HG02642 (cell line): ENCODE results near the gene ARHGAP22.

ENCODE experiments used
- ATAC-seq: cut with Tn5 transposase; IDR thresholded peaks from one replicate; pipeline ENCODE4 v1.9.1; 2021; ENCODE audit warnings: mild to moderate bottlenecking; ENCODE audit not compliant: unreplicated experiment, poor library complexity

Gene ARHGAP22

GRCh38 chr10:48490571-48490940 lies 114.3 kb downstream of the ARHGAP22 start:
- ATAC-seq = no peak

GRCh38 chr10:48489099-48489498 lies 115.8 kb downstream of the ARHGAP22 start:
- ATAC-seq = no peak

GRCh38 chr10:48487244-48487643 lies 117.6 kb downstream of the ARHGAP22 start:
- no peak for ATAC-seq

GRCh38 chr10:48485711-48486110 lies 119.2 kb downstream of the ARHGAP22 start:
- ATAC-seq = no peak

GRCh38 chr10:48484911-48485310 lies 120.0 kb downstream of the ARHGAP22 start:
- no peak for ATAC-seq

- ATAC-seq = no peak
Measured at GRCh38 chr10:48482207-48482606, 122.7 kb downstream of the ARHGAP22 start.

GRCh38 chr10:48481385-48481784 lies 123.5 kb downstream of the ARHGAP22 start:
- no peak for ATAC-seq

GRCh38 chr10:48480397-48481374 lies 124.2 kb downstream of the ARHGAP22 start:
- ATAC-seq = no peak

GRCh38 chr10:48478980-48479811 lies 125.7 kb downstream of the ARHGAP22 start:
- no peak for ATAC-seq

GRCh38 chr10:48478469-48478868 lies 126.4 kb downstream of the ARHGAP22 start:
- no peak for ATAC-seq

- ATAC-seq = no peak
Measured at GRCh38 chr10:48477616-48478015, 127.3 kb downstream of the ARHGAP22 start.

GRCh38 chr10:48477141-48477540 lies 127.7 kb downstream of the ARHGAP22 start:
- ATAC-seq = no peak

GRCh38 chr10:48476279-48476982 lies 128.4 kb downstream of the ARHGAP22 start:
- no peak for ATAC-seq

GRCh38 chr10:48475943-48476278 lies 129.0 kb downstream of the ARHGAP22 start:
- no peak for ATAC-seq

- ATAC-seq = no peak
Measured at GRCh38 chr10:48474765-48475365, 130.0 kb downstream of the ARHGAP22 start.

- ATAC-seq = no peak
Measured at GRCh38 chr10:48473704-48474103, 131.2 kb downstream of the ARHGAP22 start.

- no peak for ATAC-seq
Measured at GRCh38 chr10:48472501-48473069, 132.3 kb downstream of the ARHGAP22 start.

GRCh38 chr10:48470893-48471805 lies 133.7 kb downstream of the ARHGAP22 start:
- ATAC-seq = no peak
